ENCODE results near the gene MGAT2. TPM values are rescaled to one million over a fixed set of nuclear protein-coding genes. Genes with fewer than 3 reads are reported as not detected.

MGAT2 gene
- total RNA-seq, 1 experiment from 2014 or later = 22.9 TPM

DNA sequence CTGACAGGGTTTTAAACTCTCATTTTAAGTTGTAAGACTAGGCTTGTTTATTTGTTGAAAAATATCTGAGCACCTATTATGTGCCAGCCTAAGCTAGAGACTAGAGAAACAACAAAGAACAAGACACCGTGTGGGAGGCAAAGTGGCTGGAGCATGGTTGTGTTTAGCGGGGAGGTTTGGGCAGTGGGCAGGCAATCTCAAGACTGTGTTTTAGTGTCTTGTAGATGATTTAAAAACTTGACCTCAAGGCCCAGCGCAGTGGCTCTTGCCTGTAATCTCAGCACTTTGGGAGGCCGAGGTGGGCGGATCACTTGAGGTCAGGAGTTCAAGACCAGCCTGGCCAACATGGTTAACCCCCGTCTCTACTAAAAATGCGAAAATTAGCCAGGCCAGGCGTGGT is 7.9 kb upstream of the MGAT2 start:
- Histone ChIP-seq H3K27ac (ENCODE audit: low read depth, low read length) (no peak overlapping the region), H3K79me2 (ENCODE audit: insufficient read depth, low read length) (peaks cover 49% of the 10 kb centered on the region), H3K4me3 (replicated peaks in 1 of 2; ENCODE audit: low read depth in 1 of 2, low read length in 2 of 2) (no peak overlapping the region), H2AFZ (ENCODE audit: low read depth, low read length, poor library complexity, severe bottlenecking) (no peak overlapping the region), H3K9me3 (ENCODE audit: control insufficient read depth in 1 of 2, insufficient read depth in 1 of 2, low read depth in 1 of 2, low read length in 2 of 2) (no peaks in the 10 kb centered on the region), H3K9me2 (ENCODE audit: insufficient read depth) (no peaks in the 10 kb centered on the region), H4K20me1 (ENCODE audit: insufficient read depth) (no peaks in the 10 kb centered on the region), H3K4me2 (ENCODE audit: low read length) (no peak overlapping the region), H3K36me3 (ENCODE audit: control insufficient read depth in 1 of 2, insufficient read depth in 2 of 2, low read length in 2 of 2) (peaks cover 3 to 6% of the 10 kb centered on the region in 2 experiments; a peak in 2 of 4 replicates), H3K27me3 (ENCODE audit: insufficient read depth, low read length) (no peaks in the 10 kb centered on the region), H3K9ac (ENCODE audit: low read length) (no peak overlapping the region), H3K4me1 (ENCODE audit: control insufficient read depth in 1 of 2, insufficient read depth in 2 of 2, low read length in 2 of 2) (peaks cover 0 to 14% of the 10 kb centered on the region in 2 experiments; a peak in 2 of 4 replicates)
- no TSS peak for BruUV-seq (replicated peaks)
- RAD21 ChIA-PET (ENCODE audit: low non-redundant PET in 1 of 2, low total read pairs in 2 of 2, uncharacterized antibody in 2 of 2, unreplicated experiment in 2 of 2) = no interaction called here
- POLR2A ChIA-PET = interaction anchor here (1.5 kb wide), 1 partner anchor 8 kb away, joined by 4 read pairs; the partner anchor contains the start of genes MGAT2 and RPL36AL
- TF ChIP-seq TCF7L2 (IDR thresholded peaks at IDR 0.05; ENCODE audit: borderline replicate concordance, extremely low read depth, insufficient read depth, insufficient read length) (no peak), SRF (IDR thresholded peaks at IDR 0.05; ENCODE audit: low read depth) (no peak), EZH2phosphoT487 (IDR thresholded peaks at IDR 0.05; ENCODE audit: borderline replicate concordance) (no peak), EZH2 (IDR thresholded peaks at IDR 0.05) (no peak), CBX3 (IDR thresholded peaks at IDR 0.05; ENCODE audit: low read depth) (no peak), EGR1 (IDR thresholded peaks at IDR 0.05; ENCODE audit: low read depth) (no peak), SIN3A (IDR thresholded peaks at IDR 0.05; ENCODE audit: low read depth) (no peak), ZNF274 (IDR thresholded peaks at IDR 0.05; ENCODE audit: low read depth, low read length) (no peak), POLR2A (IDR thresholded peaks at IDR 0.05; ENCODE audit: borderline replicate concordance, extremely low read depth, insufficient read depth, insufficient read length) (no peak), JUND (IDR thresholded peaks at IDR 0.05) (no peak), ELF1 (IDR thresholded peaks at IDR 0.05; ENCODE audit: borderline replicate concordance, low read depth) (no peak), POLR2AphosphoS5 (IDR thresholded peaks at IDR 0.05; ENCODE audit: low read depth, low read length) (no peak)
- TF ChIP-seq, protein P1, sequence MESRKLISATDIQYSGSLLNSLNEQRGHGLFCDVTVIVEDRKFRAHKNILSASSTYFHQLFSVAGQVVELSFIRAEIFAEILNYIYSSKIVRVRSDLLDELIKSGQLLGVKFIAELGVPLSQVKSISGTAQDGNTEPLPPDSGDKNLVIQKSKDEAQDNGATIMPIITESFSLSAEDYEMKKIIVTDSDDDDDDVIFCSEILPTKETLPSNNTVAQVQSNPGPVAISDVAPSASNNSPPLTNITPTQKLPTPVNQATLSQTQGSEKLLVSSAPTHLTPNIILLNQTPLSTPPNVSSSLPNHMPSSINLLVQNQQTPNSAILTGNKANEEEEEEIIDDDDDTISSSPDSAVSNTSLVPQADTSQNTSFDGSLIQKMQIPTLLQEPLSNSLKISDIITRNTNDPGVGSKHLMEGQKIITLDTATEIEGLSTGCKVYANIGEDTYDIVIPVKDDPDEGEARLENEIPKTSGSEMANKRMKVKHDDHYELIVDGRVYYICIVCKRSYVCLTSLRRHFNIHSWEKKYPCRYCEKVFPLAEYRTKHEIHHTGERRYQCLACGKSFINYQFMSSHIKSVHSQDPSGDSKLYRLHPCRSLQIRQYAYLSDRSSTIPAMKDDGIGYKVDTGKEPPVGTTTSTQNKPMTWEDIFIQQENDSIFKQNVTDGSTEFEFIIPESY (IDR thresholded peaks at IDR 0.05; ENCODE audit: extremely low read depth, insufficient replicate concordance, low read length) = no peak
- TF ChIP-seq, protein P2, sequence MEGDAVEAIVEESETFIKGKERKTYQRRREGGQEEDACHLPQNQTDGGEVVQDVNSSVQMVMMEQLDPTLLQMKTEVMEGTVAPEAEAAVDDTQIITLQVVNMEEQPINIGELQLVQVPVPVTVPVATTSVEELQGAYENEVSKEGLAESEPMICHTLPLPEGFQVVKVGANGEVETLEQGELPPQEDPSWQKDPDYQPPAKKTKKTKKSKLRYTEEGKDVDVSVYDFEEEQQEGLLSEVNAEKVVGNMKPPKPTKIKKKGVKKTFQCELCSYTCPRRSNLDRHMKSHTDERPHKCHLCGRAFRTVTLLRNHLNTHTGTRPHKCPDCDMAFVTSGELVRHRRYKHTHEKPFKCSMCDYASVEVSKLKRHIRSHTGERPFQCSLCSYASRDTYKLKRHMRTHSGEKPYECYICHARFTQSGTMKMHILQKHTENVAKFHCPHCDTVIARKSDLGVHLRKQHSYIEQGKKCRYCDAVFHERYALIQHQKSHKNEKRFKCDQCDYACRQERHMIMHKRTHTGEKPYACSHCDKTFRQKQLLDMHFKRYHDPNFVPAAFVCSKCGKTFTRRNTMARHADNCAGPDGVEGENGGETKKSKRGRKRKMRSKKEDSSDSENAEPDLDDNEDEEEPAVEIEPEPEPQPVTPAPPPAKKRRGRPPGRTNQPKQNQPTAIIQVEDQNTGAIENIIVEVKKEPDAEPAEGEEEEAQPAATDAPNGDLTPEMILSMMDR (IDR thresholded peaks at IDR 0.05 in 2 of 3, conservative IDR thresholded peaks at IDR 0.05 in 1 of 3; ENCODE audit: borderline replicate concordance in 1 of 3, insufficient read depth in 1 of 3, low read depth in 2 of 3, low read length in 2 of 3) = no peak
- no peak for DNase-seq (ENCODE audit: low read depth, low spot score)
- CTCF ChIA-PET = no interaction called here
- intact Hi-C loops (cut with micrococcal nuclease) = no loop called here
- no peak for ATAC-seq
